Endodermal cell (in vitro differentiated cells): ENCODE results near the gene LAMC1. TPM values are rescaled to one million over a fixed set of nuclear protein-coding genes. Genes with fewer than 3 reads are reported as not detected.

ENCODE experiments used
- DNase-seq: peaks from one replicate; pipeline ENCODE4 v3.0.0-alpha.2; 2017
- H3K27ac ChIP-seq: 2 replicates; pipeline ENCODE4 v1.5.1; 2013; ENCODE audit warnings: mild to moderate bottlenecking, low read depth, low read length, moderate library complexity
- H3K27me3 ChIP-seq: 2 replicates; pipeline ENCODE4 v1.6.1; 2013; ENCODE audit warnings: mild to moderate bottlenecking, low read length, moderate library complexity; ENCODE audit not compliant: insufficient read depth, control insufficient read depth, poor library complexity, severe bottlenecking
- H3K36me3 ChIP-seq: 2 replicates; pipeline ENCODE4 v1.7.0; 2013; ENCODE audit warnings: mild to moderate bottlenecking, low read length, moderate library complexity; ENCODE audit not compliant: control insufficient read depth, insufficient read depth
- H3K4me1 ChIP-seq: one replicate; pipeline ENCODE4 v1.7.0; 2013; ENCODE audit warnings: low read length; ENCODE audit not compliant: control insufficient read depth, insufficient read depth
- H3K4me3 ChIP-seq: 2 replicates; pipeline ENCODE4 v1.5.1; 2013; ENCODE audit warnings: mild to moderate bottlenecking, low read length, moderate library complexity
- H3K9ac ChIP-seq: 2 replicates; pipeline ENCODE4 v1.6.1; 2013; ENCODE audit warnings: mild to moderate bottlenecking, low read length, moderate library complexity; ENCODE audit not compliant: poor library complexity, severe bottlenecking; ENCODE audit errors: extremely low read depth
- H3K9me3 ChIP-seq: 2 replicates; pipeline ENCODE4 v1.6.1; 2013; ENCODE audit warnings: mild to moderate bottlenecking, low read length, moderate library complexity; ENCODE audit not compliant: control insufficient read depth
- H3K27ac Mint-ChIP-seq: 2 replicates; pipeline ENCODE4 v1.8.0; 2020; ENCODE audit warnings: mixed read lengths
- H3K27me3 Mint-ChIP-seq: 2 replicates; pipeline ENCODE4 v1.8.0; 2021; ENCODE audit warnings: mild to moderate bottlenecking, mixed read lengths; ENCODE audit not compliant: insufficient read depth
- H3K36me3 Mint-ChIP-seq: 2 replicates; pipeline ENCODE4 v1.8.0; 2020; ENCODE audit warnings: low read depth, mixed read lengths
- H3K4me1 Mint-ChIP-seq: 2 replicates; pipeline ENCODE4 v1.8.0; 2020; ENCODE audit warnings: mixed read lengths
- H3K4me3 Mint-ChIP-seq: 2 replicates; pipeline ENCODE4 v1.8.0; 2020; ENCODE audit warnings: mild to moderate bottlenecking, moderate library complexity, mixed read lengths
- H3K9me3 Mint-ChIP-seq: 2 replicates; pipeline ENCODE4 v1.8.0; 2020; ENCODE audit warnings: mild to moderate bottlenecking, mixed read lengths
- CTCF ChIP-seq: fragments of 200-600 bp; sonication (generic); conservative IDR thresholded peaks from 2 replicates; pipeline ENCODE4 v1.5.0; 2021; ENCODE audit warnings: antibody characterized with exemption, mild to moderate bottlenecking
- WGBS, 2 experiments: methylation state at CpG; one replicate each; pipeline versions ENCODE4 v1.1.5 to v1.1.7; 2013; ENCODE audit warnings: missing lambda C conversion rate in 2 of 2, mixed read lengths in 1 of 2; ENCODE audit not compliant: insufficient coverage in 1 of 2, insufficient read length in 1 of 2; 5-methylcytosine and 5-hydroxymethylcytosine counted together
- total RNA-seq, 2 donors: library from RNA; stranded (reverse); fragmentation: NEBNext Ultra II Directional in 1 of 2; extraction: Animal tissue kit (Norgen Biotek cat#: 25700) in 1 of 2; gene quantifications; 2 replicates in 1 of 2; 3 replicates in 1 of 2; pipeline ENCODE4 v1.2.1, GENCODE V29; 2021

The LAMC1 gene
- total RNA-seq, 2 donors from 2014 or later: 47.9 to 58.8 TPM

GRCh38 chr1:183125279-183125999 lies 102.2 kb downstream of the LAMC1 start:
- Histone ChIP-seq H3K9ac (no peak overlapping the region), H3K9me3 (no peaks in the 10 kb centered on the region), H3K4me1 (no peaks in the 10 kb centered on the region), H3K36me3 (peaks cover 62% of the 10 kb centered on the region), H3K27ac (no peak overlapping the region), H3K4me3 (no peak overlapping the region), H3K27me3 (peaks cover 50% of the 10 kb centered on the region)
- peaks cover 59% of the 10 kb centered on the region for H3K36me3 Mint-ChIP-seq
- H3K27me3 Mint-ChIP-seq: peaks cover 69% of the 10 kb centered on the region
- no peak for TF ChIP-seq CTCF
- WGBS, 2 experiments: 93 to 100% methylated on average over 4 to 5 of the region's 5 CpGs
- no peak overlapping the region for H3K4me3 Mint-ChIP-seq
- H3K4me1 Mint-ChIP-seq: peaks cover 8% of the 10 kb centered on the region
- H3K9me3 Mint-ChIP-seq: no peaks in the 10 kb centered on the region
- DNase-seq: no peak
- no peak overlapping the region for H3K27ac Mint-ChIP-seq

GRCh38 chr1:183126000-183126366 lies 102.8 kb downstream of the LAMC1 start:
- no peak for DNase-seq
- H3K36me3 Mint-ChIP-seq: peaks cover 62% of the 10 kb centered on the region
- H3K4me3 ChIP-seq: no peak overlapping the region

GRCh38 chr1:183126528-183126927 lies 103.3 kb downstream of the LAMC1 start:
- no peak overlapping the region for H3K4me3 Mint-ChIP-seq

More at GRCh38 chr1:183126000-183126366, 102.8 kb downstream of the LAMC1 start:
- Mint-ChIP-seq H3K4me3 (no peak overlapping the region), H3K4me1 (peaks cover 8% of the 10 kb centered on the region), H3K9me3 (no peaks in the 10 kb centered on the region), H3K27ac (no peak overlapping the region), H3K27me3 (peaks cover 64% of the 10 kb centered on the region)
- WGBS, 2 experiments: 86 to 95% methylated on average over 4 to 5 of the region's 5 CpGs
- H3K27ac ChIP-seq: no peak overlapping the region
- TF ChIP-seq CTCF: no peak
- peaks cover 45% of the 10 kb centered on the region for H3K27me3 ChIP-seq
- H3K9me3 ChIP-seq: no peaks in the 10 kb centered on the region
- H3K4me1 ChIP-seq: no peaks in the 10 kb centered on the region
- peaks cover 63% of the 10 kb centered on the region for H3K36me3 ChIP-seq
- H3K9ac ChIP-seq: no peak overlapping the region

More at GRCh38 chr1:183126528-183126927, 103.3 kb downstream of the LAMC1 start:
- H3K9ac ChIP-seq: no peak overlapping the region
- Mint-ChIP-seq H3K36me3 (peaks cover 63% of the 10 kb centered on the region), H3K27ac (no peak overlapping the region), H3K4me1 (peaks cover 8% of the 10 kb centered on the region), H3K27me3 (peaks cover 60% of the 10 kb centered on the region), H3K9me3 (no peaks in the 10 kb centered on the region)
- H3K4me1 ChIP-seq: no peaks in the 10 kb centered on the region
- peaks cover 41% of the 10 kb centered on the region for H3K27me3 ChIP-seq
- TF ChIP-seq CTCF: no peak
- peaks cover 66% of the 10 kb centered on the region for H3K36me3 ChIP-seq
- H3K9me3 ChIP-seq: no peaks in the 10 kb centered on the region
- DNase-seq: no peak
- WGBS, 2 experiments: 89 to 100% methylated on average over 1 of the region's 1 CpG
- H3K27ac ChIP-seq: no peak overlapping the region
- no peak overlapping the region for H3K4me3 ChIP-seq
